Bronchial epithelial cell (primary cell): Measurements from ENCODE around the gene RAB11FIP4. TPM values are rescaled to one million over a fixed set of nuclear protein-coding genes. Genes with fewer than 3 reads are reported as not detected.
A peak's percentile ranks its signal among the peaks of the same experiment; 100 is the strongest.

Experiments
- DNase-seq: peaks from one replicate; pipeline ENCODE4 v3.0.0-alpha.2; 2010; ENCODE audit warnings: low read depth
- FAIRE-seq: peaks from 2 replicates; lab custom pipeline; 2011; peaks lifted over from hg19 to GRCh38; lab: Jason Lieb, UNC
- H3K27me3 ChIP-seq: 2 replicates; pipeline ENCODE4 v1.5.1; 2011; ENCODE audit warnings: low read length; ENCODE audit not compliant: control insufficient read depth, insufficient read depth
- H3K36me3 ChIP-seq: 2 replicates; pipeline ENCODE4 v1.5.1; 2011; ENCODE audit warnings: low read length; ENCODE audit not compliant: control insufficient read depth, insufficient read depth
- H3K4me3 ChIP-seq: 2 replicates; pipeline ENCODE4 v1.5.1; 2011; ENCODE audit warnings: mild to moderate bottlenecking, low read depth, low read length, control low read depth
- total RNA-seq: library from RNA; depleted of rRNA; stranded (reverse); fragments of >200 nt; gene quantifications from 2 replicates; pipeline ENCODE4 v1.2.1, GENCODE V29; 2014
- TF ChIP-seq, protein P1 (sequence below): IDR thresholded peaks from 2 replicates; pipeline ENCODE4 v1.5.1; 2011; ENCODE audit warnings: mild to moderate bottlenecking, moderate library complexity, low read length, control low read depth, inconsistent platforms; ENCODE audit not compliant: insufficient read depth, severe bottlenecking

RAB11FIP4 gene
- total RNA-seq, 1 donor from 2014 or later = 17.6 TPM

DNA sequence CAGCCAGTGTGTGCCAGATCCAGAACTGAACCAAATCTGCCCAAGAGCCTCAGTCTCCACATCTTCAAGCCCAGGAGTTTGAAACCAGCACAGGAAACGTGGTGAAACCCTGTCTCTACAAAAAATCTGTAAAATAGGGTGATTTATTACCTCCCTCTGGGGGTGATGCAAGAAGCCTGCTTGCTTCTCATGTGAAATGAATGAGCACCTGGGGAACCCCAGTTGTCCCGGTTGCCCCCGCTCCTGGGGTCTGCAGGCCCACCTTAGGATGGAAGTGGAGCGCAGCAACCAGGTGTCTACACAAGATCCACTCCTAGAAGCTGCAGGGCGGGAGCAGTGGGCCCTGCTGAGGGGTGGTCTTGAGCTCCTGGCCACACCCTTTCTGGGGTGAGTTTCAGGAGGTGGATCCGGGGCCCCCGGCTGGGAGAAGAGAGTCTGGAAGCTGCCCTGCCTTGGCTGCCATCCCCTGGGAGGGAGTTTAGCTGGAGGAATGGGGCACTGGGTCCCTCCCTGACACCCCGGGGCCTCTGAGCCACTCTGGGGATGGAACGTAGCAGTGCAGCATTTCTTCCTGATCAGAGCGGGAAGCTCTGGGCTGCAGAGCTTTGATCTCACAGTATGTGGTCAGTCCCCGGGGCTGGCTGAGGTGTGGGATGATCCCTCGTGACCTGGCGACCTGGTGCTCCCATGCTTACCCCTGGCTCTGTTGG is 117.8 kb downstream of the RAB11FIP4 start:
- TF ChIP-seq, protein P1, sequence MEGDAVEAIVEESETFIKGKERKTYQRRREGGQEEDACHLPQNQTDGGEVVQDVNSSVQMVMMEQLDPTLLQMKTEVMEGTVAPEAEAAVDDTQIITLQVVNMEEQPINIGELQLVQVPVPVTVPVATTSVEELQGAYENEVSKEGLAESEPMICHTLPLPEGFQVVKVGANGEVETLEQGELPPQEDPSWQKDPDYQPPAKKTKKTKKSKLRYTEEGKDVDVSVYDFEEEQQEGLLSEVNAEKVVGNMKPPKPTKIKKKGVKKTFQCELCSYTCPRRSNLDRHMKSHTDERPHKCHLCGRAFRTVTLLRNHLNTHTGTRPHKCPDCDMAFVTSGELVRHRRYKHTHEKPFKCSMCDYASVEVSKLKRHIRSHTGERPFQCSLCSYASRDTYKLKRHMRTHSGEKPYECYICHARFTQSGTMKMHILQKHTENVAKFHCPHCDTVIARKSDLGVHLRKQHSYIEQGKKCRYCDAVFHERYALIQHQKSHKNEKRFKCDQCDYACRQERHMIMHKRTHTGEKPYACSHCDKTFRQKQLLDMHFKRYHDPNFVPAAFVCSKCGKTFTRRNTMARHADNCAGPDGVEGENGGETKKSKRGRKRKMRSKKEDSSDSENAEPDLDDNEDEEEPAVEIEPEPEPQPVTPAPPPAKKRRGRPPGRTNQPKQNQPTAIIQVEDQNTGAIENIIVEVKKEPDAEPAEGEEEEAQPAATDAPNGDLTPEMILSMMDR = no peak

DNA sequence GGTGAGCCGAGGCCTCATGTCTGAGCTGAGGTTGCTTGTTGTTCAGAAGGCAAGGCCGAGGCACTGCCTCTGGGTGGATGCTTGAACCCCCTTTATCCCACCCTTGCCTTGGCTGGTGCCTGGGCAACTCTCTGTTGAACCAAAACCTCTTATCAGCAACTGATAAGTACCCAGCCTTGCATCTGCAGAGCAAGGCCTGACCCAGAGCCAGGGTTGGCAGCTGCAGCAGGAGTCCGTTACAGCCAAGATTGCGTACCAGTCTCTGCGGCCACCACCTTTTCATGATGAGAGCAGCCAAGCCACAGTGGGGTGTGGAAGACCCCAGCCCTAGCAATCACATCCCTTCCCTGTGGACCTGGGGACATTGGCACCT is 118.3 kb downstream of the RAB11FIP4 start:
- Histone ChIP-seq H3K27me3 (no peaks in the 10 kb centered on the region), H3K36me3 (peaks cover 1% of the 10 kb centered on the region), H3K4me3 (no peak overlapping the region)
- FAIRE-seq (no peak), DNase-seq (no peak)
- TF ChIP-seq, protein P1 = no peak

More for the DNA sequence above, 117.8 kb downstream of the RAB11FIP4 start:
- FAIRE-seq (no peak), DNase-seq (no peak)
- H3K27me3 ChIP-seq = no peaks in the 10 kb centered on the region
- H3K4me3 ChIP-seq = no peak overlapping the region
- peaks cover 1% of the 10 kb centered on the region for H3K36me3 ChIP-seq

GRCh38 chr17:31510308-31511194 is 119.1 kb downstream of the RAB11FIP4 start:
- H3K36me3 ChIP-seq = peaks cover 1% of the 10 kb centered on the region
- TF ChIP-seq, protein P1 = no peak
- no peaks in the 10 kb centered on the region for H3K27me3 ChIP-seq
- no peak for DNase-seq
- no peak overlapping the region for H3K4me3 ChIP-seq
- FAIRE-seq = peak; percentile 23

GRCh38 chr17:31511195-31511578 is 119.7 kb downstream of the RAB11FIP4 start:
- no peak overlapping the region for H3K4me3 ChIP-seq
- peaks cover 1% of the 10 kb centered on the region for H3K36me3 ChIP-seq
- FAIRE-seq (no peak), DNase-seq (no peak)
- no peaks in the 10 kb centered on the region for H3K27me3 ChIP-seq
- TF ChIP-seq, protein P1 = no peak

DNA sequence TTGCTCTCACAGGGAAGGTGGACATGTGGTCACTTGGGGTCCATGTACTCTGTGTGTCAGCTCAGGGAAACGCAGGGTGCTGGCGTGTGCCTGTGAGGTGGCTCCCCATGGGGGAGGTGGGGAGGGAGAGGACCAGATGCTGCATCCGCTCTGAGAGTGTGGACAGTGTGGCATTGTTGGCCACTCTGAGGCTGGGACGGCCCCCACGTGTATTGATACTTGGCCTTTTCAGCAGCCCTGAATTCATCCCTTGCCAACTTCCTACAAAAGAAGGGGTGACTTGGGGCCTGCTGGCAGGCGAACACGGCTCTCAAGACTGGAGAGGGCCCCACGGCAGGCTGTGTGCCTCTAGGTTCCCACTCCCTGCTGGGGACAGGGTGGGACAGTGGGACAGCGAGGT is 120.1 kb downstream of the RAB11FIP4 start:
- FAIRE-seq (no peak), DNase-seq (no peak)
- Histone ChIP-seq H3K27me3 (no peaks in the 10 kb centered on the region), H3K36me3 (peaks cover 1% of the 10 kb centered on the region), H3K4me3 (no peak overlapping the region)
- TF ChIP-seq, protein P1 = no peak
